ENCODE data around the gene NDUFAF3.

NDUFAF3 gene

DNA sequence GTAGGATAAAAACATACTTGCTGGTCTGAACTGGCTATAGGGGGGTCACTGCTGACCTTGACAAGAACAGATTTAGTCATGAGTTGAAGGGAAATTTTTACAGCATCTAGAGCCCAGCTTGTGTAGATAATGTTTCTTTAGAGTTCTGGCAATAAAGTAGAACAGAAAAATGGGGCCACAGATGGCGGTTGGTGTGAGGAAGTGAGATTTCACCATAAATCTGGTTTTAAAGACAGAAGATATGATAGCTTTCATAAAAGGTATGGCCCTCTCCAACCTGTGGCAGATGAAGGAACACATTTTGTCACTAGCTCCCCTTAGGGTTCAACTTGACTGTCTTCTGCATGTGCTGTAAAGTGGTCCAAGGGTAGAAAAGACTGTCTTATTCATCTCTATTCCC lies 31.6 kb downstream of the NDUFAF3 start:
- no peak for DNase-seq (ENCODE audit: low spot score)
- FAIRE-seq, result no peak

DNA sequence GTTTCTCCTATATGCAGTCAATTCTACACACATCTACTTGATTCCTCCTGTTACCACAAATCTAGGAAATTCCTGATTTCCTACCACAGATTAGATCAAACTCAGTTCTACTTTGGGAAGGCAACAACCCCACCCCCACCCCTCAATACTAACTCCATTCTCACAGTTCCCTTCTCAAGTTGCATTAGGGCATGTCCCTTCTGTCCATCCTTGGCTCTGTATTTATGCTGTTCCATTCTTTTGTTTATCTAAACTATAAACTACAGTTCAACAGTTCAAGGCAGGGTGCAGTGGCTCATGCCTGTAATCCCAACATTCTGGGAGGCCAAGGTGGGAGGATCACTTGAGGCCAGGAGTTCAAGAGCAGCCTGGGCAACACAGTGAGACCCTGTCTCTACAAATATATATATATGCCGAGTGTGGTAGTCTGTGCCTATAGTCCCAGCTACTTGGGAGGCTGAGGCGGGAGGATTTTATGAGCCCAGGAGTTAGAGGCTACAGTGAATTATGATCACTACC lies 32.5 kb downstream of the NDUFAF3 start:
- FAIRE-seq, result no peak
- no peak for DNase-seq (ENCODE audit: low spot score)

DNA sequence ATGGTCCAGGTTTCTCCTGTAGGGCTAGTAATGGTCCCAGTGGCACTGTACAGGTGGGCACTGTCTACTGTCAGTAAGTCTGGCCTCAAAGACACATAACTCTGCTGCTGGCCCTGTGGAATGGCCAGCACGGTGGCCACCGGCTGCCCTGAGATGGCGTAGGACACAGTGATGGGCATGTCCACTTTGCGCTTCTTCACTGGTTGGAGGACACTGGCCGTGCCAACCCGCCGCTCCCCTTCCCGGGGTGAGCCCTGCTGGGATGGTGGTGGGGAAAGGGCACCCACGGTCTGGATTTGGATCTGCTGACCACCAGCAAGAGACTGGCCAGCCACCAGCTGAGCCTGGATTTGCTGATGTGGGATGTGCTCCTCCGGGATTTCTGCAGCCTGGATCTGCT lies 35.3 kb downstream of the NDUFAF3 start:
- no peak for FAIRE-seq
- no peak for DNase-seq (ENCODE audit: low spot score)

DNA sequence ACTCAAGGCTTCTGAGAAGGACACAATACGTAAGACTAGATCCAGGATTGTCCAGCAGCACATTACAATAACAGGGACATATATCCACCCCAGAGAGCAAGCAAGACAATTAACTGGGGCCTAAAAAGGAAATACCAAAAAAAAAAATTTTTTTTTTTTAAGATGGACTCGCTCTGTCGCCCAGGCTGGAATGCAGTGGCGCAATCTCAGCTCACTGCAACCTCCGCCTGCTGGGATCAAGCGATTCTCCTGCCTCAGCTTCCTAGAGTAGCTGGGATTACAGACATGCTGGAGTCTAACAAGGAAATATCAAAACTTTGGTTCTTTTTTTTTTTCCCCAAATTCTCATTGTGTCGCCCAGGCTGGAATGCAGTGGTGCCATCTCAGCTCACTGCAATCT lies 36.1 kb downstream of the NDUFAF3 start:
- no peak for FAIRE-seq
- no peak for DNase-seq (ENCODE audit: low spot score)
